PFSK-1 (cell line): ENCODE data around the gene XPNPEP2.

Experiments
- POLR2AphosphoS5 ChIP-seq: IDR thresholded peaks from 2 replicates; pipeline ENCODE4 v1.6.1; 2012; ENCODE audit warnings: low read depth, mild to moderate bottlenecking, control low read depth, low read length, moderate library complexity
- REST ChIP-seq, 2 experiments: IDR thresholded peaks; 2 replicates each; pipeline versions ENCODE4 v1.6.1 to v1.8.0; 2011 to 2012; ENCODE audit warnings: low read depth in 2 of 2, low read length in 2 of 2, control low read depth in 1 of 2, inconsistent platforms in 1 of 2, mild to moderate bottlenecking in 1 of 2, moderate library complexity in 1 of 2; ENCODE audit not compliant: insufficient read depth in 1 of 2
- SIN3A ChIP-seq: IDR thresholded peaks from 2 replicates; pipeline ENCODE4 v1.6.1; 2012; ENCODE audit warnings: mild to moderate bottlenecking, low read length, moderate library complexity, borderline replicate concordance; ENCODE audit not compliant: insufficient read depth
- TAF1 ChIP-seq: IDR thresholded peaks from 2 replicates; pipeline ENCODE4 v1.6.1; 2012; ENCODE audit warnings: low read length, control low read depth, borderline replicate concordance; ENCODE audit not compliant: insufficient read depth

- no peak for TF ChIP-seq POLR2AphosphoS5
- TF ChIP-seq SIN3A, result no peak
- no peak for TF ChIP-seq REST (IDR thresholded peaks at IDR 0.05; ENCODE audit: insufficient read depth in 1 of 2, low read depth in 2 of 2, low read length in 2 of 2)
- no peak for TF ChIP-seq TAF1
Observed at GRCh38 chrX:129791336-129791735, 52.6 kb downstream of the XPNPEP2 start.
